ENCODE measurements around the gene RUNX2. TPM values are rescaled to one million over a fixed set of nuclear protein-coding genes. Genes with fewer than 3 reads are reported as not detected.

Gene RUNX2
- polyA plus RNA-seq, 1 of the 3 experiments (the other 2 are of a cell fraction): 4.4 TPM

- no peaks in the 10 kb centered on the region for H3K9me2 ChIP-seq
- no peaks in the 10 kb centered on the region for H3F3A ChIP-seq (replicated peaks; ENCODE audit: insufficient read depth)
- no peak overlapping the region for H3K9ac ChIP-seq
- H3K4me3 ChIP-seq (ENCODE audit: low read depth in 2 of 2, low read length in 1 of 2): no peak overlapping the region
- H2AFZ ChIP-seq (ENCODE audit: low read depth): no peak overlapping the region
- no peaks in the 10 kb centered on the region for H3K79me2 ChIP-seq (ENCODE audit: insufficient read depth)
- ChIA-PET CTCF (no interaction called here), POLR2A (no interaction called here)
- no peak for DNase-seq
- peaks cover 0 to 1% of the 10 kb centered on the region in 2 experiments for H3K36me3 ChIP-seq (replicated peaks in 1 of 2; ENCODE audit: control insufficient read depth in 1 of 2, insufficient read depth in 2 of 2, low read length in 1 of 2)
- H3K27me3 ChIP-seq (ENCODE audit: insufficient read depth): no peaks in the 10 kb centered on the region
- no peak overlapping the region for H3K27ac ChIP-seq (ENCODE audit: low read depth in 2 of 2, low read length in 1 of 2)
- H3K9me3 ChIP-seq: peaks cover 2% of the 10 kb centered on the region; the same call in 1 of the 2 replicates
- TF ChIP-seq EP300 (IDR thresholded peaks at IDR 0.05; ENCODE audit: borderline replicate concordance in 1 of 2, low read depth in 1 of 2, low read length in 1 of 2): no peak
- TF ChIP-seq MXI1 (IDR thresholded peaks at IDR 0.05; ENCODE audit: low read depth, low read length): no peak
- H3K4me2 ChIP-seq: no peak overlapping the region
- no peaks in the 10 kb centered on the region for H3K4me1 ChIP-seq (ENCODE audit: control insufficient read depth in 1 of 2, insufficient read depth in 2 of 2, low read depth in 1 of 2, low read length in 1 of 2)
- no peaks in the 10 kb centered on the region for H4K20me1 ChIP-seq (ENCODE audit: insufficient read depth)
Measured at GRCh38 chr6:45685076-45685475, 356.9 kb downstream of the RUNX2 start.

- POLR2A ChIA-PET: no interaction called here
- Histone ChIP-seq H4K20me1 (ENCODE audit: insufficient read depth) (no peaks in the 10 kb centered on the region), H3K4me3 (ENCODE audit: low read depth in 2 of 2, low read length in 1 of 2) (no peak overlapping the region), H3K9me2 (no peaks in the 10 kb centered on the region), H3K79me2 (ENCODE audit: insufficient read depth) (no peaks in the 10 kb centered on the region), H3K36me3 (replicated peaks in 1 of 2; ENCODE audit: control insufficient read depth in 1 of 2, insufficient read depth in 2 of 2, low read length in 1 of 2) (no peaks in the 10 kb centered on the region), H3F3A (replicated peaks; ENCODE audit: insufficient read depth) (no peaks in the 10 kb centered on the region), H3K9ac (no peak overlapping the region), H3K4me2 (no peak overlapping the region), H2AFZ (ENCODE audit: low read depth) (no peak overlapping the region), H3K27me3 (ENCODE audit: insufficient read depth) (no peaks in the 10 kb centered on the region), H3K9me3 (no peaks in the 10 kb centered on the region), H3K27ac (ENCODE audit: low read depth in 2 of 2, low read length in 1 of 2) (no peak overlapping the region), H3K4me1 (ENCODE audit: control insufficient read depth in 1 of 2, insufficient read depth in 2 of 2, low read depth in 1 of 2, low read length in 1 of 2) (no peaks in the 10 kb centered on the region)
- WGBS (ENCODE audit: low lambda C conversion rate): 52% methylated on average over 8 of the region's 8 CpGs
- CTCF ChIA-PET: no interaction called here
- no peak for TF ChIP-seq FOXM1 (IDR thresholded peaks at IDR 0.05; ENCODE audit: low read depth)
- no peak for TF ChIP-seq RCOR1 (IDR thresholded peaks at IDR 0.05; ENCODE audit: low read length)
- no peak for TF ChIP-seq ELF1 (IDR thresholded peaks at IDR 0.05)
- TF ChIP-seq USF2 (IDR thresholded peaks at IDR 0.05; ENCODE audit: borderline replicate concordance, low read depth, low read length): no peak
- no peak for TF ChIP-seq NRF1 (IDR thresholded peaks at IDR 0.05; ENCODE audit: low read depth, low read length)
- TF ChIP-seq EZH2phosphoT487 (IDR thresholded peaks at IDR 0.05; ENCODE audit: borderline replicate concordance, low read depth): no peak
- TF ChIP-seq JUND (IDR thresholded peaks at IDR 0.05): no peak
- TF ChIP-seq TCF12 (IDR thresholded peaks at IDR 0.05): no peak
- TF ChIP-seq POLR2AphosphoS5 (IDR thresholded peaks at IDR 0.05; ENCODE audit: low read depth, low read length): no peak
- no peak for TF ChIP-seq GATA2 (CRISPR knock-in tag; IDR thresholded peaks at IDR 0.05)
- no peak for TF ChIP-seq RXRA (IDR thresholded peaks at IDR 0.05; ENCODE audit: borderline replicate concordance, low read depth)
- no peak for DNase-seq
Measured at GRCh38 chr6:45686841-45687569, 358.9 kb downstream of the RUNX2 start.

- no peak overlapping the region for H3K9ac ChIP-seq
- POLR2A ChIA-PET: no interaction called here
- DNase-seq: no peak
- no peak overlapping the region for H3K4me2 ChIP-seq
- no peaks in the 10 kb centered on the region for H3K9me2 ChIP-seq
- H3K27me3 ChIP-seq (ENCODE audit: insufficient read depth): no peaks in the 10 kb centered on the region
- no peaks in the 10 kb centered on the region for H3K4me1 ChIP-seq (ENCODE audit: control insufficient read depth in 1 of 2, insufficient read depth in 2 of 2, low read depth in 1 of 2, low read length in 1 of 2)
- no peak overlapping the region for H3K27ac ChIP-seq (ENCODE audit: low read depth in 2 of 2, low read length in 1 of 2)
- H2AFZ ChIP-seq (ENCODE audit: low read depth): no peak overlapping the region
- H3F3A ChIP-seq (replicated peaks; ENCODE audit: insufficient read depth): no peaks in the 10 kb centered on the region
- 45% methylated on average over 9 of the region's 9 CpGs for WGBS (ENCODE audit: low lambda C conversion rate)
- CTCF ChIA-PET: no interaction called here
- no peak overlapping the region for H3K4me3 ChIP-seq (ENCODE audit: low read depth in 2 of 2, low read length in 1 of 2)
- no peaks in the 10 kb centered on the region for H3K79me2 ChIP-seq (ENCODE audit: insufficient read depth)
- H4K20me1 ChIP-seq (ENCODE audit: insufficient read depth): no peaks in the 10 kb centered on the region
- no peaks in the 10 kb centered on the region for H3K9me3 ChIP-seq
- no peaks in the 10 kb centered on the region for H3K36me3 ChIP-seq (replicated peaks in 1 of 2; ENCODE audit: control insufficient read depth in 1 of 2, insufficient read depth in 2 of 2, low read length in 1 of 2)
- TF ChIP-seq PBX3 (IDR thresholded peaks at IDR 0.05): no peak
- no peak for TF ChIP-seq FOXJ3 (CRISPR knock-in tag; IDR thresholded peaks at IDR 0.05)
- no peak for TF ChIP-seq TCF12 (IDR thresholded peaks at IDR 0.05)
- no peak for TF ChIP-seq TAF1 (IDR thresholded peaks at IDR 0.05; ENCODE audit: borderline replicate concordance, low read depth, low read length)
- no peak for TF ChIP-seq REST (IDR thresholded peaks at IDR 0.05; ENCODE audit: low read depth, low read length)
- TF ChIP-seq MAX (IDR thresholded peaks at IDR 0.05; ENCODE audit: low read depth): no peak
Measured at GRCh38 chr6:45687570-45687969, 359.4 kb downstream of the RUNX2 start.
